D721Med (cell line): ENCODE data around the gene RBM38.
A peak's percentile ranks its signal among the peaks of the same experiment; 100 is the strongest.
"Not testable (repeated sequence)": the region's sequence is repeated elsewhere in the genome, so short reads cannot be mapped to it uniquely, and the experiment has no call there.

Experiments used
- DNase-seq: peaks from one replicate; pipeline ENCODE4 v3.0.0; 2011; ENCODE audit warnings: low spot score; ENCODE audit not compliant: insufficient read length
- FAIRE-seq: peaks from 2 replicates; lab custom pipeline; 2011; peaks lifted over from hg19 to GRCh38; lab: Jason Lieb, UNC
- CTCF ChIP-seq: IDR thresholded peaks from 2 replicates; pipeline ENCODE4 v1.5.1; 2012; ENCODE audit warnings: mild to moderate bottlenecking, control low read depth; ENCODE audit not compliant: insufficient read depth; ENCODE audit errors: missing control alignments

RBM38 gene

GRCh38 chr20:57390604-57391438 lies at the start of gene RBM38:
RBM38 (plus strand) TSS chr20:57391396; CDS start chr20:57391582, 186 bp downstream.
- no peak for TF ChIP-seq CTCF
- no peak for FAIRE-seq
- DNase-seq, result peak; percentile 78

GRCh38 chr20:57341663-57342062 lies 49.5 kb upstream of the RBM38 start:
- DNase-seq, result no peak
- FAIRE-seq, result no peak

GRCh38 chr20:57342829-57343228 lies 48.4 kb upstream of the RBM38 start:
- no peak for TF ChIP-seq CTCF
- DNase-seq (no peak), FAIRE-seq (no peak)

More at GRCh38 chr20:57341663-57342062, 49.5 kb upstream of the RBM38 start:
- TF ChIP-seq CTCF, result no peak

- no peak for FAIRE-seq
These were observed 44.7 kb upstream of the RBM38 start for GRCh38 chr20:57346477-57346876.

GRCh38 chr20:57347393-57347792 lies 43.8 kb upstream of the RBM38 start:
- DNase-seq (no peak), FAIRE-seq (no peak)
- no peak for TF ChIP-seq CTCF

More at GRCh38 chr20:57346477-57346876, 44.7 kb upstream of the RBM38 start:
- peak; percentile 83 for TF ChIP-seq CTCF
- DNase-seq, result no peak

- FAIRE-seq, DNase-seq: not testable (repeated sequence)
These were observed 42.8 kb upstream of the RBM38 start for GRCh38 chr20:57348200-57348921.

- not testable (repeated sequence) for FAIRE-seq, DNase-seq
These were observed 42.1 kb upstream of the RBM38 start for GRCh38 chr20:57348922-57349574.
